SIG-M5 (cell line): ENCODE measurements around the gene ZNF280A.
"Not testable (repeated sequence)": the region's sequence is repeated elsewhere in the genome, so short reads cannot be mapped to it uniquely, and the experiment has no call there.

ENCODE experiments used
- DNase-seq: peaks from one replicate; lab custom pipeline; 2025; lab: John Stamatoyannopoulos, UW

Gene ZNF280A

GRCh38 chr22:22538226-22538989 lies 18.3 kb upstream of the ZNF280A start:
- no peak for DNase-seq

DNA sequence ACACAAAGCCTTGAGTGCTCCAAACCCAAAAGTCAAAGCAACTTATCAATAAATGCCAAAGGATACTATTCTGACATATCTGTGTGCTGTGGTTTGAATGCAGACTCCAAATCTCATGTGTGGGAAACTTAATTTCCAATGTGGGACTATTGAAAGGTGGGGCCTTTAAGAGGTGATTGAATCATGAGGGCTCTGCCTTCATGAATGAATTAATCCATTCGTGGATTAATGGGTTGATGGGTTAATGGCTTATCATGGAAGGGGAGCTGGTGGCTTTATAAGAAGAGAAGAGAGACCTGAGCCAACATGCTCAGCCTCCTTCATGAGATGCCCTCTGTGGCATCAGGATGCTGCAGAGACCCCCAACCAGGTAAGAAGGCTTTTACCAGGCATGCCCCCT lies 16.8 kb upstream of the ZNF280A start:
- DNase-seq, result no peak

DNA sequence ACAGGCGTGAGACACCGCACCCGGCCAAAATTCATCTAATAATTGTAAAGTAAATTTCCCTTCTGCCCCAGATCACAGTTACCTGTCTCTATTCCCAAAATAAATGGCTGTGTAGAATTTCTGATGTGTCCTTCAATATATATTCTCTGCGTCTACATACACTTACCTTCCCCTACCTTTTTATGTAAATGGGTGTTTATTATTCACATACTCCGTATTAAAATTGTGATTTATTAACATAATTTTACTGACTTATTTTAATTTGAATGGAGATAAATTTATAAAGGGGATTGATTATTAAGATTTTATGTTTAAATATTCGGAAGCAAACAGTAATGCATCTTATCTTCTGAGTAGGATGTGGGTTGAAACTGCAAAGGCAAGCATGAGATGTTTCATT lies 16.4 kb upstream of the ZNF280A start:
- DNase-seq, result no peak

- no peak for DNase-seq
Observed at GRCh38 chr22:22535662-22536061, 15.6 kb upstream of the ZNF280A start.

- no peak for DNase-seq
Observed at GRCh38 chr22:22534604-22535415, 14.7 kb upstream of the ZNF280A start.

DNA sequence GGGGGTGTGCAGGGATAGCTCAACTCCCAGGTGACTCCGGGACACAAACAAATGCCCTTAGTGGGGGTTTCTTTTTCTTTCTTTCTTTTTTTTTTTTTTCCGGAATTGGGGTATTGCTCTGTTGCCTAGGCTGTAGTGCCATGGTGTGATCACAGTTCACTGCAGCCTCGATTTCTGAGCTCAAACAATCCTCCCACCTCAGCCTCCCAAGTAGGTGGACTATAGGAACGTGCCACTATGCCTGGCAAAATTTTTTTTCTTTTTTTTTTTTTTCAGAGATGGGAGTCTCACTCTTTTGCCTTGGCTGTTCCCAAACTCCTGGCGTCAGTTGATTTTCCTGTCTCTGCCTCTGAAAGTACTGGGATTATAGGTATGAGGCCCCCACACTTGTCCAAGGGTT lies 13.8 kb upstream of the ZNF280A start:
- DNase-seq, result no peak

DNA sequence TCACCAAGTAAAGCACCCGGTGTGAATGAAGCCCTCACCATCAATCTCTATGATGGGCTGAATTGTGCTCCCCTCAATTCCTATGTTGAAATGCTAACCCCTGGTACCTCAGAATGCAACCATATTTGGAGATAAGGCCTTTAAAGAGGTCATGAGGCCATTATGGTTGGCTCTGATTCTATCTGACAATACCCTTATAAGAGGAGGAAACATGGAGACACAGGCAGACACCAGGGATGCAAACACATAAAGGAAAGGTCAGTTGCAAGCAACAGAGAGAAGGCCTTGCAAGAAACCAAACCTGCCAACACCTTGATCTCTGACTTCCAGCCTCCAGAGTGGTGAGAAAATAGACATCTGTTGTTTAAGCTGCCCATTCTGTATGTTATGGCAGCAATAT lies 13.3 kb upstream of the ZNF280A start:
- no peak for DNase-seq

DNA sequence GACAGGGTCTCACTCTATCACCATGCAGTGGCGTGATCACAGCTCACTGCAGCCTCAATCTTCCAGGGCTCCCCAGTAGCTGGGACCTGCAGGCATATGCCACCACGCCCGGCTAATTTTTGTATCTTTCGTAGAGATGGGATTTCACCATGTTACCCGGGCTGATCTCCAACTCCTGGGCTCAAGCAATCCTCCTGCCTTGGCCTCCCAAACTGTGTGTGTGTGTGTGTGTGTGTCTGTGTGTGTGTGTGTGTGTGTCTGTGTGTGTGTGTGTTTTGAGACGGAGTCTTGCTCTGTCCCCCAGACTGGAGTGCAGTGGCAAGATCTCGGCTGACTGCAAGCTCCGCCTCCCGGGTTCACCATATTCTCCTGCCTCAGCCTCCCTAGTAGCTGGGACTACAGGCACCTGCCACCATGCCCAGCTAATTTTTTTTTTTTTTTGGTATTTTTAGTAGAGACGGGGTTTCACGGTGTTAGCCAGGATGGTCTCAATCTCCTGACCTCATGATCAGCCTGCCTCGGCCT lies 12.5 kb upstream of the ZNF280A start:
- not testable (repeated sequence) for DNase-seq

DNA sequence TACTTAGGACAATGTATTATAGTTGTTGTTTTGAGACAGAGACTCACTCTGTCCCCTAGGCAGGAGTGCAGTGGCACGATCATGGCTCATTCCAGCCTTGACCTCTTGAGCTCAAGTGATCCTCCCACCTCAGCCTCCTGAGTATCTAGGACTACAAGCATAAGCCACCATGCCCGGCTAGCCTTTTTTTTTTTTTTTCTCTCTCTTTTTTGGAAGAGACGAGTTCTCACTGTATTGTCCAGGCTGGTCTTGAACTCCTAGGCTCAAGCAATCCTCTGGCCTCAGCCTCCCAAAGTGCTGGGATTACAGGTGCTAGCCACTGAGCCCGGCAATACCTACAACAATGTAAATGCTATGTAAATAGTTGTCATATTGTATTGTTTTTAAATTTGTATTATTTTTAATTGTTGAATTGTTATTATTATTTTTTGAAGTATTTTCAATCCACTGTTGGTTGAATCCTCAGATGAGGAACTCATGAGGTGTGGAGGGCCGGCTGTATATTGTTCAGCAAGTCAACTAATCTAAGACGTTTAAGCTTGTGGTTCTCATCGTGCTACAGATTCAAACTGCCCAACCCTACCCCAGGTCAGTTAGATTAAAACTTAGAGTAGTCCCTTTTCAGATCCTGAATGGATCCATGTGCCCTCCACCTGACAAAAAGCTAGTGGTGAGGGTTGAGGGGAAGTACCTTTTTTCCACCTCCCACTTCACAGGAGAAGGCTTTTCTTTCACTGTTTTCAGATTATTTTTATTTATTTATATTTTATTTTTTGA lies 11.9 kb upstream of the ZNF280A start:
- no peak for DNase-seq

DNA sequence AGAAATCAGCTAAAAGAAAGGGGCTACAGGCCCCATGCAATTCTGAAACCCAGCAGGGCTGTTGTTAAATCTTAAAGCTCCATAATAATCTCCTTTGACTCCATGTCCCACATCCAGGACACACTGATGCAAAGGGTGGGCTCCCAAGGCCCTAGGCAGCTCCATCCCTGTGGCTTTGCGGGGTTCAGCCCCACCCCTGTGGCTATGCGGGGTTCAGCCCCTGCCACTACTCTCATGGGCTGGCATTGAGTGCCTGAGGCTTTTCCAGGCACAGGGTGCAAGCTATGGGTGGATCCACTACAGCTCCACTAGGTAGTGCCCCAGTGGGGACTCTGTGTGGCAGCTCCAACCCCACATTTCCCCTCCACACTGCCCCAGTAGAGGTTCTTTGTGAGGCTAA lies 8.7 kb upstream of the ZNF280A start:
- DNase-seq, result no peak

DNA sequence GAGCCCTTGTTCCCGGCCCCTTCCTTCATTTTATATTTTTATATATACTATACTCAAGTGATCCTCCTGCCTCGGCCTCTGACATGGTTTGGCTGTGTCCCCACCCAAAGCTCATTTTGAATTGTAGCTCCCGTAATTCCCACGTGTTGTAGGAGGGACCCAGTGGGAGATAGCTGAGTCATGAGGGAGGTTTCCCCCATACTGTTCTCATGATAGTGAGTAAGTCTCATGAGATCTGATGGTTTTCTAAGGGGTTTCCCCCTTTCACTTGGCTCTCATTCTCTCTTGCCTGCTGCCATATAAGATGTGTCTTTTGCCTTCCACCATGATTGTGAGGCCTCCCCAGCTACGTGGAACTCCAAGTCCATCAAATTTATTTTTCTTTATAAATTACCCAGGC lies 7.2 kb upstream of the ZNF280A start:
- DNase-seq, result no peak

DNA sequence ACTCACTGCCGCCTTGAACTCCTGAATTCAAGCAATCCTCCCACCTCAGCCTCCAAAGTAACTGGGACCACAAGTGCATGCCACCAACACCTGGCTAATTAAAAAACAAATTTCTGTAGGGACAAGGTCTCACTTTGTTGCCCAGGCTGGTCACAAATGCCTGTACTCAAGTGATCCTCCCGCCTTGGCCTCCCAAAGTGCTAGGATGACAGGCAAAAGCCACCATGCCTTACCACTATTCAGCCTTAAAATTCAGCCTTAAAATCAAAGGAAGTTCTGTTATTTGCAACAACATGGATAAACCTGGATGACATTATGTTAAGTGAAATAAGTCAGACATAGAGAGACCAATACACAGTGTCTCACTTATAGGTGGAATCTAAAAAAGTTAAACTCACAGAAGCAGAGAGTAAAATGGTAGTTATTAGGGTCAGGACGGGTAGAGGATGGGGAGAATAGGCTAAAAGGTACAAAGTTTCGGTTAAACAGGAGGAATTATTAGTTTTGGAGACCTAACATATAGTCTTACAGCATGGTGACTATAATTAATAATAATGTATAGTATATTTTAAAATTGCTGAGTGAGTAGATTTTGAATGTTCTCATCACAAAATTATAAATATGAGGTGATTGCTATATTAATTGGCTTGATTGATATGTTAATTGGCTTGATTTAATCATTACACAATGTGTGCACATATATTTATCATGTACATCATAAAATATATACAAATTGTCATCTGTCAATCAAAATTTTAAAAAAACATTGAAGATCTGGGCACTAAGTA lies 6.2 kb upstream of the ZNF280A start:
- no peak for DNase-seq

DNA sequence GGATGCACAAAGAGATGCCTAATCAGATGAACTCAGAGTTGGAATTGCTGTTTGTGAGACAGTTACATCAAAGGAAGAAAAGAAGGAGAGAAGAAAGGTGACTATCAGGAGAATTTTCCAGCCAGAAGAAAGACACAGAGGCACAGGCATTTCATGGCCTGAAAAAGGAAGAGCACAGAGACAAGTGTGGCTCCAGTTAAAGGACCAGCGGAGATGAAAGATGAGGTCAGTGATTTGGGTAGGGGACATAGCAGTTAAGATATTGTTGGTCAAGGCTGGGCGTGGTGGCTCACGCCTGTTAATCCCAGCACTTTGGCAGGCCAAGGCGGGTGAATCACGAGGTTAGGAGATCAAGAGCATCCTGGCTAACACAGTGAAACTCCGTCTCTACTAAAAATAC lies 3.4 kb upstream of the ZNF280A start:
- DNase-seq, result no peak

GRCh38 chr22:22521631-22522030 lies 1.6 kb upstream of the ZNF280A start:
- DNase-seq, result no peak

GRCh38 chr22:22520667-22521602 lies 865 bp upstream of the ZNF280A start:
- DNase-seq, result no peak

DNA sequence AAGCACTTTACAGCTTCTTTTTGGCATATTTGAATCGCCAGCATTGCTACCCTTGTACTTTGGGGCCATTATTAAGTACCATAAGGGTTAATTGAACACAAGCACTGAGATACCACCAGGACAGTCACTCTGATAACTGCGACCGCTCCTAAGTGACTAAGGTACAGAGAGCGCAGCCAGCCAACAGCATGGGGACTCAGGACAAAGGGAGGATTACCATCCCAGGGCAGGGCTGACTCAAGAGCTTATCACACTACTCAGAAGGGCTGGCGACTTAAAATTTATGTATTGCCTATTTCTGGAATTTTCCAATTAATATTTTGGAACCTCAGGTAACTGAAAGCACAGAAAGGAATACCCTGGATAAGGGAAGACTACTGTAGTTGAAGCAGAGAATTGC lies 479 bp downstream of the ZNF280A start:
- no peak for DNase-seq

- DNase-seq, result no peak
Observed at GRCh38 chr22:22516992-22517391, 3.1 kb downstream of the ZNF280A start.

- DNase-seq, result no peak
Observed at GRCh38 chr22:22515890-22516289, 4.2 kb downstream of the ZNF280A start.

DNA sequence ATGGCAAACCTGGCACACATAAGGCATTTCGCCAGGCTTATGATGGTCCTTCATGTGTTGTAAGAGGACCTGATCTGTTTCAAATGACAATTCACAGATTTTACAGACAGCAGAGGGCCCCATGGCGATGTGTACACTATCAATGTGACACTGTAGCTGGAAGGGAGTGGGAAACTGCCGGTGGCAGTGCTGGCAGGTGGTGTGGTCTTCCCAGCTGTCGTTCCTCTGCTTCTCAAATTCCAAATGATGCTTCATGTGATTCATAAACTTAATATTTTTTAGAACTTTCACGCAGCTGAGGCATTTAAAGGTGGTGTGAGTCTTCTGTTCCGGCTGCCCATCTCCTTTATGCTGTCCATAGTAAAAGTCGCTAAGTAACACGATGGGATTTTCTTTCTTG lies 5.6 kb downstream of the ZNF280A start:
- not testable (repeated sequence) for DNase-seq

DNA sequence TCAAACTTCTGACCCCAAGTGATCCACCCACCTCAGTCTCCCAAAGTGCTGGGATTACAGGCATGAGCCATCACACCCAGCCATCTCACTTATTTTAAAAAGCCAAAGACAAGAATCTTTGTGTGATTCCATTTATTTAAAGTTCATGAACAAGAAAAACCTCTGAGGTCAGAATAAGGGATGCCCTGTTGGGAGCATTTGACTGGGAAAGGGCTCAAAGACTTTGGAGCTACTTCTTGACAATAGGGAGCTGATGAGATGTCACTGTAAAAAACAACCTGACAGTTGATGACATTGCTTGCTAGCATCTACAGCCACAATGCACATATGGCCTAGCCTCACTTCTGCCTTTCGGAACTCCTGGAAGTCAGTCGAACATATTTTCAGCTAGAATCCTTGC lies 6.5 kb downstream of the ZNF280A start:
- no peak for DNase-seq

DNA sequence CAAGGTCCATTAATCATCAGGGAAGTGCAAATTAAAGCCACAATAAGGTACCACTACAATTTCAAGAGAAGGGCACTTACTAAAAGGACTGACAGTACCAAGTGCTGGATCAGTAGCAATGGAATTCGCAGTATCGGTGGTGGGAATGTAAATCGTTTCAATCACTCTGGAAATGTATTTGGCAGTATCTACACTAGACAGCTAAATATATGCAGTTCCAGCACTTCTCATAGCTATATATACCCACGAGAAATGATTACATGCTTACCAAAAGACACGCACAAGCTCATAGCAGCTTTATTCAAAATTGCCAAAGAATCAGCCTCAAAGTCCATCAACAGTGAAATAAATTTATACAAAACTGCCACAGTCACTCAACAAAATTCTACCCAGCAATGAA lies 7.1 kb downstream of the ZNF280A start:
- no peak for DNase-seq
